Uterus (tissue), 2 donors: Measurements from ENCODE around the gene NFIA.

Source experiments
- POLR2A ChIP-seq, 2 donors: fragments of 450-650 bp; IDR thresholded peaks; one replicate each; pipeline ENCODE4 v1.6.1; 2016; ENCODE audit warnings: antibody characterized with exemption in 2 of 2, mild to moderate bottlenecking in 1 of 2, moderate library complexity in 1 of 2
- TF ChIP-seq, protein P1 (sequence below), 4 experiments: fragments of 200-600 bp in 2 of 4; fragments of 450-650 bp in 2 of 4; sonication (generic) in 2 of 4; IDR thresholded peaks; one replicate each; pipeline ENCODE4 v1.5.1; 2016 to 2019; ENCODE audit warnings: antibody characterized with exemption in 4 of 4, mild to moderate bottlenecking in 2 of 4, moderate library complexity in 1 of 4

DNA sequence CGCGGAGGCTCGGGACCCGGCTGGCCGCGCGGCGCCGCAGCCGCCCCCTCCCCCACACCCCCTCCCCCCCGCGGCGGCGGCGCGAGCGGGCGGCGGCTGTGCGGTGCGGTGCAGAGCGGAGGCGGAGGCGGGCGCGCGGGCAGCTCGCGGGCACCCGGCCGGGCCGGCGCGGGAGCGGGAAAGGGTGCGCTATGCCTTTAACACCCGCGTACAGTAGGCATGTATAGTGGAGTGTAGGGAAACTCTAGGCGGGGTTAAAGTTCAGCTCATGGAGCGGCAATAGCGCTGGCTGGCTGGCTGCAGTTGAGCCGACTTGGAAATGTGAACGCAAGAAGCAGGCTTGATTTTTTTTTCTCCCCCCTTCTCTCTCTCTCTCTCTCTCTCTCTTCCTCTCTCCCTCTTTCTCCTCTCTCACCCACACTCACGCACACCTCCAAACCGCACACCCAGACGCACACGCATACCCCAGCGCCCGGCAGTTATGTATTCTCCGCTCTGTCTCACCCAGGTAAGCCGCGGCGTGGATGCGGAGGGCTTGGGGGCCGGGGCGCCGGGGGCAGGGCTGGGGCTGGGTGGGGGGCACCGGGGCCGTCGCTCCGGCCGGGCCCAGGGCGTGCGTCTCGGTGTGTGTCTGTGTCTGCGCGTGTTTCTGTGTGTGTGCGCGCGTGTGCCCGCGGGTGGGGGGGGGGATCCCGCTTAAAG lies at the start of gene NFIA:
- TF ChIP-seq, protein P1, sequence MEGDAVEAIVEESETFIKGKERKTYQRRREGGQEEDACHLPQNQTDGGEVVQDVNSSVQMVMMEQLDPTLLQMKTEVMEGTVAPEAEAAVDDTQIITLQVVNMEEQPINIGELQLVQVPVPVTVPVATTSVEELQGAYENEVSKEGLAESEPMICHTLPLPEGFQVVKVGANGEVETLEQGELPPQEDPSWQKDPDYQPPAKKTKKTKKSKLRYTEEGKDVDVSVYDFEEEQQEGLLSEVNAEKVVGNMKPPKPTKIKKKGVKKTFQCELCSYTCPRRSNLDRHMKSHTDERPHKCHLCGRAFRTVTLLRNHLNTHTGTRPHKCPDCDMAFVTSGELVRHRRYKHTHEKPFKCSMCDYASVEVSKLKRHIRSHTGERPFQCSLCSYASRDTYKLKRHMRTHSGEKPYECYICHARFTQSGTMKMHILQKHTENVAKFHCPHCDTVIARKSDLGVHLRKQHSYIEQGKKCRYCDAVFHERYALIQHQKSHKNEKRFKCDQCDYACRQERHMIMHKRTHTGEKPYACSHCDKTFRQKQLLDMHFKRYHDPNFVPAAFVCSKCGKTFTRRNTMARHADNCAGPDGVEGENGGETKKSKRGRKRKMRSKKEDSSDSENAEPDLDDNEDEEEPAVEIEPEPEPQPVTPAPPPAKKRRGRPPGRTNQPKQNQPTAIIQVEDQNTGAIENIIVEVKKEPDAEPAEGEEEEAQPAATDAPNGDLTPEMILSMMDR (IDR thresholded peaks at IDR 0.05): no peak
- TF ChIP-seq POLR2A (IDR thresholded peaks at IDR 0.05): no peak
